OCI-LY1 (cell line): ENCODE results near the gene HOXA3.

Experiments used
- H2AFZ ChIP-seq: fragments of 200-600 bp; sonication (generic), shearing (Covaris generic); 2 replicates; pipeline ENCODE4 v1.6.0; 2014; ENCODE audit warnings: antibody characterized with exemption, mild to moderate bottlenecking, low read length
- H3F3A ChIP-seq: fragments of 200-600 bp; sonication (generic), shearing (Covaris generic); 2 replicates; pipeline ENCODE4 v1.6.0; 2014; ENCODE audit warnings: mild to moderate bottlenecking, antibody characterized with exemption, low read length, moderate library complexity; ENCODE audit not compliant: insufficient read depth
- H3K27ac ChIP-seq: fragments of 200-600 bp; sonication (generic); 2 replicates; pipeline ENCODE4 v1.5.1; 2014; ENCODE audit warnings: low read length, mixed run types, mild to moderate bottlenecking, low read depth; ENCODE audit not compliant: poor library complexity, severe bottlenecking
- H3K27me3 ChIP-seq: fragments of 200-600 bp; sonication (generic); 2 replicates; pipeline ENCODE4 v1.6.0; 2014; ENCODE audit warnings: antibody characterized with exemption, mild to moderate bottlenecking, low read length, moderate library complexity; ENCODE audit not compliant: insufficient read depth
- H3K36me3 ChIP-seq: fragments of 200-600 bp; sonication (generic); 2 replicates; pipeline ENCODE4 v1.6.1; 2014; ENCODE audit warnings: mild to moderate bottlenecking, antibody characterized with exemption, low read length, moderate library complexity, mixed read lengths; ENCODE audit not compliant: insufficient read depth
- H3K4me1 ChIP-seq: fragments of 200-600 bp; sonication (generic); 2 replicates; pipeline ENCODE4 v1.5.1; 2014; ENCODE audit warnings: mild to moderate bottlenecking, low read length, moderate library complexity; ENCODE audit not compliant: insufficient read depth, severe bottlenecking
- H3K4me2 ChIP-seq: fragments of 200-600 bp; sonication (generic), shearing (Covaris generic); 2 replicates; pipeline ENCODE4 v1.6.1; 2014; ENCODE audit warnings: low read length
- H3K4me3 ChIP-seq: fragments of 200-600 bp; sonication (generic); 2 replicates; pipeline ENCODE4 v1.5.1; 2014; ENCODE audit warnings: low read length, low read depth, mild to moderate bottlenecking, mixed read lengths; ENCODE audit not compliant: poor library complexity, severe bottlenecking
- H3K79me2 ChIP-seq: fragments of 200-600 bp; shearing (Covaris generic); 2 replicates; pipeline ENCODE4 v1.6.1; 2016; ENCODE audit warnings: mixed run types, low read length, mixed read lengths; ENCODE audit not compliant: insufficient read depth
- H3K9ac ChIP-seq: fragments of 200-600 bp; sonication (generic), shearing (Covaris generic); 2 replicates; pipeline ENCODE4 v1.6.1; 2014; ENCODE audit warnings: mild to moderate bottlenecking, low read length, mixed read lengths
- H3K9me2 ChIP-seq: fragments of 200-600 bp; sonication (generic), shearing (Covaris generic); 2 replicates; pipeline ENCODE4 v1.6.1; 2014; ENCODE audit warnings: low read depth, mild to moderate bottlenecking, low read length, mixed read lengths
- H3K9me3 ChIP-seq: fragments of 200-600 bp; shearing (Covaris generic); 2 replicates; pipeline ENCODE4 v1.6.1; 2014; ENCODE audit warnings: low read length, mixed read lengths
- H4K20me1 ChIP-seq: fragments of 200-600 bp; sonication (generic), shearing (Covaris generic); 2 replicates; pipeline ENCODE4 v1.6.0; 2016; ENCODE audit warnings: mild to moderate bottlenecking, low read length; ENCODE audit not compliant: insufficient read depth
- EZH2 ChIP-seq: fragments of 200-600 bp; sonication (generic), shearing (Covaris generic); IDR thresholded peaks from 2 replicates; pipeline ENCODE4 v1.8.0; 2017; ENCODE audit warnings: borderline replicate concordance, mixed run types, mild to moderate bottlenecking, antibody characterized with exemption, low read length, moderate library complexity, mixed read lengths
- TF ChIP-seq, protein P1 (sequence below): fragments of 200-600 bp; sonication (generic), shearing (Covaris generic); IDR thresholded peaks from 2 replicates; pipeline ENCODE4 v1.5.1; 2017; ENCODE audit warnings: mild to moderate bottlenecking, antibody characterized with exemption, low read length, moderate library complexity, mixed read lengths

Gene HOXA3

DNA sequence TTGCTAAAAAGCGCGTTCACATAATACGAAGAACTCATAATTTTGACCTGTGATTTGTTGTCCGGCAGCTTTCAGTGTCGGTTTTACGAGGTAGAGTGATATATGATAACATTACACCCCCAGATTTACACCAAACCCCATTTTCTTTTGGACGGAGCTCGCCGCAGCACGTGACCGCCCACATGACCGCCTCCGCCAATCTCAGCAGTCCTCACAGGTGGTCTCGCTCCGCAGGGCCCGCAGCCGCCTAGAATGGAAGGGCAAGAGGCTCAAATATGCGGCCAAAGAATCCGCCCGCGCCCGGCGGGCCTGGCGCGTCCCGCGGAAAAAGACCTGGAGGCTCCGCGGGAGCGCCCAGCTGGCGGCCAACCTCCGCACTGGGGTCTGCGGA lies 4.1 kb upstream of the HOXA3 start, which contains the start of gene HOXA7:
HOXA7 (minus strand) TSS at position 168 of the 391 bp plus-strand sequence; CDS start at position 38, 130 bp downstream.
- Histone ChIP-seq H3K27me3 (peaks cover 8% of the 10 kb centered on the region; the same call in 1 of the 2 replicates), H3K4me2 (no peak within 1 kb of the TSS), H3K9me2 (no peaks in the 10 kb centered on the region), H3K9ac (no peak within 1 kb of the TSS), H3K4me1 (peaks cover 23% of the 10 kb centered on the region), H3K27ac (no peak within 1 kb of the TSS), H2AFZ (no peak within 1 kb of the TSS), H3K79me2 (no peaks in the 10 kb centered on the region), H3F3A (no peaks in the 10 kb centered on the region), H3K36me3 (no peaks in the 10 kb centered on the region), H3K4me3 (no peak within 1 kb of the TSS), H4K20me1 (no peaks in the 10 kb centered on the region), H3K9me3 (no peaks in the 10 kb centered on the region)
- TF ChIP-seq, protein P1, sequence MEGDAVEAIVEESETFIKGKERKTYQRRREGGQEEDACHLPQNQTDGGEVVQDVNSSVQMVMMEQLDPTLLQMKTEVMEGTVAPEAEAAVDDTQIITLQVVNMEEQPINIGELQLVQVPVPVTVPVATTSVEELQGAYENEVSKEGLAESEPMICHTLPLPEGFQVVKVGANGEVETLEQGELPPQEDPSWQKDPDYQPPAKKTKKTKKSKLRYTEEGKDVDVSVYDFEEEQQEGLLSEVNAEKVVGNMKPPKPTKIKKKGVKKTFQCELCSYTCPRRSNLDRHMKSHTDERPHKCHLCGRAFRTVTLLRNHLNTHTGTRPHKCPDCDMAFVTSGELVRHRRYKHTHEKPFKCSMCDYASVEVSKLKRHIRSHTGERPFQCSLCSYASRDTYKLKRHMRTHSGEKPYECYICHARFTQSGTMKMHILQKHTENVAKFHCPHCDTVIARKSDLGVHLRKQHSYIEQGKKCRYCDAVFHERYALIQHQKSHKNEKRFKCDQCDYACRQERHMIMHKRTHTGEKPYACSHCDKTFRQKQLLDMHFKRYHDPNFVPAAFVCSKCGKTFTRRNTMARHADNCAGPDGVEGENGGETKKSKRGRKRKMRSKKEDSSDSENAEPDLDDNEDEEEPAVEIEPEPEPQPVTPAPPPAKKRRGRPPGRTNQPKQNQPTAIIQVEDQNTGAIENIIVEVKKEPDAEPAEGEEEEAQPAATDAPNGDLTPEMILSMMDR: no peak
- no peak for TF ChIP-seq EZH2

DNA sequence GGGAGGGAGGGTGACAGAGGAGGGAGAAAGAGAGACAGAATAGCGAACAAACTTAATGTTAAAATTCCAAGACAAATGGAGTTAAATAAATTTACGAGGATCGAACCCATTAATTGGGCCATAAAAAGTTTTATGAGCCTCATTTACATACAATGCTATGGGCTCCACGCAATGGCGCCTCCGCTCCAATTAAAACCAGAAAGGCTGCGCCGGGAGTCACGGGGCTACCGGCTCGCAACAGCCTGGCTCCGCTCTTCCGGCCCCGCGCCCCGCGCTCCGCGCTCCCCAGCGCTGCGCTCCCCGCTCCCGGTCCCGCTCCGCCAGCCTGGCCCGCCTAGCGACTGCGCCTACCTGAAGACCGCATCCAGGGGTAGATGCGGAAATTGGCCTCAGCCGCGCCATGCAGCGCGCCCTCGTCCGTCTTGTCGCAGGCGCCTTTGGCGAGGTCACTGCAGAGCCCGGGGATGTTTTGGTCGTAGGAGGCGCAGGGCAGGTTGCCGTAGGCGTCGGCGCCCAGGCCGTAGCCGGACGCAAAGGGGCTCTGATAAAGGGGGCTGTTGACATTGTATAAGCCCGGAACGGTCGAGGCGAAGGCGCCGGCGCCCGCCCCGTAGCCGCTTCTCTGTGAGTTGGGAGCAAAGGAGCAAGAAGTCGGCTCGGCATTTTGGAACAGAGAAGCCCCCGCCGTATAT lies 3.6 kb upstream of the HOXA3 start:
- Histone ChIP-seq H4K20me1 (no peaks in the 10 kb centered on the region), H3K27me3 (peaks cover 8% of the 10 kb centered on the region; the same call in 1 of the 2 replicates), H3K9ac (no peak overlapping the region), H3F3A (no peaks in the 10 kb centered on the region), H3K27ac (no peak overlapping the region), H3K79me2 (no peaks in the 10 kb centered on the region), H3K9me2 (no peaks in the 10 kb centered on the region), H3K9me3 (no peaks in the 10 kb centered on the region), H3K4me2 (no peak overlapping the region), H3K36me3 (no peaks in the 10 kb centered on the region), H2AFZ (no peak overlapping the region), H3K4me3 (no peak overlapping the region), H3K4me1 (peaks cover 23% of the 10 kb centered on the region)
- TF ChIP-seq, protein P1: no peak
- TF ChIP-seq EZH2: no peak

DNA sequence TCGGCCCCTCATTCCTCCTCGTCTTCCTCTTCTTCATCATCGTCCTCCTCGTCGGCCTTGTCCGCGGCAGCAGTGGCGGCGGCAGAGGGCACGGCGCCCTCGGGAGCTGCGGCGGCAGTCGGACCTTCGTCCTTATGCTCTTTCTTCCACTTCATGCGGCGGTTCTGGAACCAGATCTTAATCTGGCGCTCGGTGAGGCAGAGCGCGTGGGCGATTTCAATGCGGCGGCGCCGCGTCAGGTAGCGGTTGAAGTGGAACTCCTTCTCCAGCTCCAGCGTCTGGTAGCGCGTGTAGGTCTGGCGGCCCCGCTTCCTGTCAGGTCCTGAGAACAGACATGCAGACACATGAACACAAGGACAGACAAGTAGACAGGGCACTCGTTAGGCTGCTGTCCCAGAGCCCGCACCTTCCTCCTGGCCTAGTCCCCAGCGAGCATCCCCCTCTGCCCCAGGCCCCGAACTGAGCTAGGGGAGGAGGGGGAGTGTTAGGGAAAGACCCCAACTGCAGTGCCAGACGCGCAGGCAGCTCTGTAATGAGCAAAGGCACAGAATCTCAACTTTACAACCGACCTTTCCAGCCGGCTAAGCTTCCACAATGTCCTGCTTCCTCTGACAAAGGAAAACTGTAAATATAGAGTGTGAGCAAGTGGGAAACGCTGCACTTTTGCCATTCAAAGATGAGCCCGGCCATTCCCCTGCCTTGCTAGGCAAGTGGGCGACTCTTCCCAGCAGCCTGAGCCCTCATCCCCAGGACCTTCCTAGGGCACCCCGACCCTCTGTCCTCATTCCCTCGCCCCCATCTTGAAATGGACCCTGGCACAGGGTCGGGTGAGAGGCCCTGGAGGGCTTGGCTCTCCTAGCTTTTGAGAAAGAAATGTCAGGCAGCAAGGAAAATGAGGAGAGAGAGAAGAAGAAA lies 2.8 kb upstream of the HOXA3 start:
- Histone ChIP-seq H3K79me2 (no peaks in the 10 kb centered on the region), H3K36me3 (no peaks in the 10 kb centered on the region), H3F3A (no peaks in the 10 kb centered on the region), H3K27ac (no peak overlapping the region), H3K9me2 (no peaks in the 10 kb centered on the region), H2AFZ (no peak overlapping the region), H3K9ac (no peak overlapping the region), H3K4me2 (peak overlapping the region; percentile 29; the same call in 1 of the 2 replicates), H3K4me3 (peak overlapping the region; percentile 10), H4K20me1 (no peaks in the 10 kb centered on the region), H3K9me3 (no peaks in the 10 kb centered on the region), H3K27me3 (peaks cover 8% of the 10 kb centered on the region; the same call in 1 of the 2 replicates), H3K4me1 (peaks cover 24% of the 10 kb centered on the region)
- TF ChIP-seq, protein P1: no peak
- no peak for TF ChIP-seq EZH2
